B cell (primary cell): ENCODE measurements around the gene STK4. TPM values are rescaled to one million over a fixed set of nuclear protein-coding genes. Genes with fewer than 3 reads are reported as not detected.

ENCODE experiments used
- ATAC-seq: fragments of 200-7000 bp; cut with Tn5 transposase; one replicate; pipeline ENCODE4 v1.10.0; 2021; ENCODE audit warnings: low read depth, mild to moderate bottlenecking, moderate number of reproducible peaks, moderate library complexity
- CTCF ChIA-PET: fragments of 350-600 bp; sonication (Branson Sonifier 250); formaldehyde crosslinking; loops from one replicate; lab custom pipeline; 2021; ENCODE audit warnings: antibody characterized with exemption, inconsistent platforms; lab: Charles Lee
- POLR2A ChIA-PET: fragments of 350-600 bp; sonication (Branson Sonifier 250); formaldehyde crosslinking; loops from one replicate; lab custom pipeline; 2021; ENCODE audit warnings: antibody characterized with exemption; lab: Charles Lee
- DNase-seq: peaks from one replicate; pipeline ENCODE4 v3.0.0; 2013
- H2AFZ ChIP-seq: 2 replicates; pipeline ENCODE4 v1.6.1; 2012; ENCODE audit warnings: mild to moderate bottlenecking, low read depth, low read length; ENCODE audit not compliant: insufficient read depth, poor library complexity, severe bottlenecking
- H3K27ac ChIP-seq, 2 donors: 1 replicate in 1 of 2; 2 replicates in 1 of 2; pipeline ENCODE4 v1.5.1; 2012 to 2013; ENCODE audit warnings: low read length in 2 of 2, mild to moderate bottlenecking in 2 of 2, moderate library complexity in 1 of 2
- H3K27me3 ChIP-seq, 4 experiments: fragments of 200-600 bp in 1 of 4; sonication (generic) in 1 of 4; replicated peaks in 1 of 4; 1 replicate in 2 of 4; 2 replicates in 2 of 4; pipeline versions ENCODE4 v1.6.1 to v1.7.0; 2013 to 2016; ENCODE audit warnings: low read length in 3 of 4, mild to moderate bottlenecking in 2 of 4, mixed read lengths in 1 of 4, moderate library complexity in 1 of 4; ENCODE audit not compliant: insufficient read depth in 4 of 4, control insufficient read depth in 3 of 4; ENCODE audit errors: control extremely low read depth in 1 of 4
- H3K36me3 ChIP-seq, 2 experiments: replicated peaks in 1 of 2; 1 replicate in 1 of 2; 2 replicates in 1 of 2; pipeline versions ENCODE4 v1.6.1 to v1.7.1; 2013; ENCODE audit warnings: low read length in 1 of 2; ENCODE audit not compliant: insufficient read depth in 2 of 2, control insufficient read depth in 1 of 2; ENCODE audit errors: control extremely low read depth in 1 of 2, extremely low read depth in 1 of 2
- H3K4me1 ChIP-seq, 2 donors: fragments of 200-600 bp in 1 of 2; sonication (generic) in 1 of 2; 1 replicate in 1 of 2; 2 replicates in 1 of 2; pipeline versions ENCODE4 v1.5.1 to v1.6.1; 2013 to 2017; ENCODE audit warnings: low read length in 2 of 2; ENCODE audit not compliant: control insufficient read depth in 2 of 2, insufficient read depth in 2 of 2
- H3K4me2 ChIP-seq: replicated peaks from 2 replicates; pipeline ENCODE3; 2012; ENCODE audit warnings: mild to moderate bottlenecking, low read depth, low read length; ENCODE audit not compliant: poor library complexity, severe bottlenecking
- H3K4me3 ChIP-seq, 5 experiments: fragments of 200-600 bp in 1 of 5; sonication (generic) in 1 of 5; 1 replicate in 3 of 5; 2 replicates in 2 of 5; pipeline versions ENCODE4 v1.5.1 to v1.7.0; 2011 to 2016; ENCODE audit warnings: low read length in 4 of 5, mild to moderate bottlenecking in 4 of 5, low read depth in 2 of 5, control low read depth in 1 of 5, moderate library complexity in 1 of 5; ENCODE audit not compliant: insufficient read depth in 1 of 5; ENCODE audit errors: control extremely low read depth in 1 of 5, extremely low read depth in 1 of 5
- H3K79me2 ChIP-seq: fragments of 200-600 bp; sonication (generic); one replicate; pipeline ENCODE4 v1.6.0; 2016; ENCODE audit warnings: low read length; ENCODE audit not compliant: control insufficient read depth, insufficient read depth
- H3K9ac ChIP-seq: fragments of 200-600 bp; sonication (generic); 2 replicates; pipeline ENCODE4 v1.6.1; 2017; ENCODE audit warnings: mild to moderate bottlenecking, low read length, moderate library complexity
- H3K9me3 ChIP-seq, 3 donors: one replicate each; pipeline versions ENCODE4 v1.6.1 to v1.7.1; 2013; ENCODE audit warnings: low read length in 2 of 3; ENCODE audit not compliant: control insufficient read depth in 2 of 3, insufficient read depth in 1 of 3; ENCODE audit errors: control extremely low read depth in 1 of 3
- H4K20me1 ChIP-seq: 2 replicates; pipeline ENCODE4 v1.6.0; 2012; ENCODE audit warnings: mild to moderate bottlenecking, low read length; ENCODE audit not compliant: insufficient read depth, control insufficient read depth, poor library complexity, severe bottlenecking
- H3K27ac Mint-ChIP-seq: one replicate; pipeline ENCODE4 v1.8.0; 2021; ENCODE audit warnings: mixed read lengths
- H3K27me3 Mint-ChIP-seq: one replicate; pipeline ENCODE4 v1.8.0; 2021; ENCODE audit warnings: mixed read lengths
- H3K4me1 Mint-ChIP-seq: one replicate; pipeline ENCODE4 v1.8.0; 2021; ENCODE audit warnings: mixed read lengths
- H3K4me3 Mint-ChIP-seq: one replicate; pipeline ENCODE4 v1.8.0; 2021; ENCODE audit warnings: mixed read lengths
- H3K9me3 Mint-ChIP-seq: one replicate; pipeline ENCODE4 v1.8.0; 2022; ENCODE audit warnings: mixed read lengths; ENCODE audit not compliant: insufficient read depth
- EZH2 ChIP-seq: IDR thresholded peaks from 2 replicates; pipeline ENCODE4 v1.6.1; 2012; ENCODE audit warnings: borderline replicate concordance, low read depth, mild to moderate bottlenecking, moderate library complexity, low read length; ENCODE audit not compliant: insufficient read depth, poor library complexity, severe bottlenecking
- whole genome bisulfite sequencing: methylation state at CpG from one replicate; pipeline ENCODE4 v1.1.5; 2013; ENCODE audit warnings: missing lambda C conversion rate; ENCODE audit not compliant: insufficient coverage; 5-methylcytosine and 5-hydroxymethylcytosine counted together
- intact Hi-C: fragments of 100-400 bp; cut with micrococcal nuclease; formaldehyde crosslinking; loops from one replicate; pipeline ENCODE4 v1.10.0; 2022
- polyA plus RNA-seq: library from polyadenylated mRNA; depleted of rRNA; stranded (reverse); fragments of >200 nt; gene quantifications from 2 replicates; pipeline ENCODE4 v1.2.3, GENCODE V29; 2012
- total RNA-seq, 2 donors: library from RNA; stranded (reverse); fragments of 120-200 nt in 1 of 2; gene quantifications; 1 replicate in 1 of 2; 2 replicates in 1 of 2; pipeline versions ENCODE4 v1.2.3 to v1.2.4, GENCODE V29; 2013 to 2022
- TF ChIP-seq, protein P1 (sequence below): fragments of 200-600 bp; IDR thresholded peaks from one replicate; pipeline ENCODE4 v1.8.0; 2022; ENCODE audit warnings: antibody characterized with exemption, mild to moderate bottlenecking

Gene STK4
- total and polyA plus RNA-seq, 2 donors (not counting 1 experiment from before 2014, with no cell fraction given): 38.9 to 324 TPM

DNA sequence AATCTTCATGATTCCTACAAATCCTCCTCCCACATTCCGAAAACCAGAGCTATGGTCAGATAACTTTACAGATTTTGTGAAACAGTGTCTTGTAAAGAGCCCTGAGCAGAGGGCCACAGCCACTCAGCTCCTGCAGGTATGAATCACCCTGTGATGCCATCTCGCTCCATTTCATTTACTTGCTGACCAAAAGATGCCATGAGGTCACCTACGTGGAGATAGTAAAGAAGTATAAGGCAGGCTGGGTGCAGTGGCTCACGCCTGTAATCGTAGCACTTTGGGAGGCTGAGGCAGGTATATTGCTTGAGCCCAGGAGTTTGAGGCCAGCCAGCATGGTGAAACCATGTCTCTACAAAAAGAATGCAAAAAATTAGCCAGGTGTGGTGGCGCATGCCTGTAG lies 30.9 kb downstream of the STK4 start:
- H3K4me3 ChIP-seq: no peak overlapping the region
- peak overlapping the region in 1 of 2 donors; percentile 70 for H3K27ac ChIP-seq
- H3K9ac ChIP-seq: peak overlapping the region; percentile 11
- no peak for TF ChIP-seq EZH2
- TF ChIP-seq, protein P1, sequence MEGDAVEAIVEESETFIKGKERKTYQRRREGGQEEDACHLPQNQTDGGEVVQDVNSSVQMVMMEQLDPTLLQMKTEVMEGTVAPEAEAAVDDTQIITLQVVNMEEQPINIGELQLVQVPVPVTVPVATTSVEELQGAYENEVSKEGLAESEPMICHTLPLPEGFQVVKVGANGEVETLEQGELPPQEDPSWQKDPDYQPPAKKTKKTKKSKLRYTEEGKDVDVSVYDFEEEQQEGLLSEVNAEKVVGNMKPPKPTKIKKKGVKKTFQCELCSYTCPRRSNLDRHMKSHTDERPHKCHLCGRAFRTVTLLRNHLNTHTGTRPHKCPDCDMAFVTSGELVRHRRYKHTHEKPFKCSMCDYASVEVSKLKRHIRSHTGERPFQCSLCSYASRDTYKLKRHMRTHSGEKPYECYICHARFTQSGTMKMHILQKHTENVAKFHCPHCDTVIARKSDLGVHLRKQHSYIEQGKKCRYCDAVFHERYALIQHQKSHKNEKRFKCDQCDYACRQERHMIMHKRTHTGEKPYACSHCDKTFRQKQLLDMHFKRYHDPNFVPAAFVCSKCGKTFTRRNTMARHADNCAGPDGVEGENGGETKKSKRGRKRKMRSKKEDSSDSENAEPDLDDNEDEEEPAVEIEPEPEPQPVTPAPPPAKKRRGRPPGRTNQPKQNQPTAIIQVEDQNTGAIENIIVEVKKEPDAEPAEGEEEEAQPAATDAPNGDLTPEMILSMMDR: no peak
- peak overlapping the region; percentile 68 for H3K4me3 Mint-ChIP-seq
- peaks cover 13 to 23% of the 10 kb centered on the region in 2 donors for H3K4me1 ChIP-seq
- H2AFZ ChIP-seq: no peak overlapping the region
- 95% methylated on average over 4 of the region's 6 CpGs for WGBS
- peaks cover 32% of the 10 kb centered on the region for H4K20me1 ChIP-seq
- ATAC-seq (no peak), DNase-seq (no peak)
- H3K36me3 ChIP-seq: peaks cover 20 to 78% of the 10 kb centered on the region in 2 experiments
- peaks cover 98% of the 10 kb centered on the region for H3K79me2 ChIP-seq
- H3K27me3 ChIP-seq: no peaks in the 10 kb centered on the region
- CTCF ChIA-PET: interaction anchor here (0.6 to 3.3 kb wide), 7 partner anchors 10 to 125 kb away, joined by 3 to 20 read pairs (median 5); partner anchors contain the start of gene STK4
- no peaks in the 10 kb centered on the region for H3K9me3 ChIP-seq
- POLR2A ChIA-PET: interaction anchor here (1.0 to 1.2 kb wide), 2 partner anchors 10 to 12 kb away, joined by 3 to 4 read pairs; no protein-coding TSS in a partner anchor
- intact Hi-C loops: loop anchor here (5.0 kb wide), 1 partner anchor 40 kb away; no protein-coding TSS in a partner anchor
- H3K27ac Mint-ChIP-seq: peak overlapping the region; percentile 75
- peak overlapping the region; percentile 53 for H3K4me2 ChIP-seq
- no peaks in the 10 kb centered on the region for H3K27me3 Mint-ChIP-seq
- H3K9me3 Mint-ChIP-seq: no peaks in the 10 kb centered on the region
- peaks cover 40% of the 10 kb centered on the region for H3K4me1 Mint-ChIP-seq

DNA sequence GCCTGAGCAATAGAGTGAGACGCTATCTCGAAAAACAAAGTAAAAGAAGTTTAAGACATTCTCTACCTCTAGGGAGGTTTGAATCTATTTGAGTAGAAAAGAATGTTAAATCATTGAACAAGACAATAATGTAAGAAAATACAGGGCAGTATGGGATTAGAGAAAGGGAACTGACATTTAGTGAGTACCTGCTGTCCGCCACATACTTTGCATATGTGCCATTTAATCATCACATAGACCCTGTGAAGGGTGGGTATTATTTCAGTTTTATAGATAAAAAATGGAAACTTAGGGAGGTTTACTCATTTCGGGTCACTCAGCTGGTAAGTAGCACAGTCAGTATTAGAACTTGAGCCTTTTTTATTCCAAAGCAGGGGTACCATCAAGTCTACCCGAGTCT lies 31.4 kb downstream of the STK4 start:
- POLR2A ChIA-PET: interaction anchor here (0.7 to 1.2 kb wide), 3 partner anchors 10 to 53 kb away, joined by 3 to 4 read pairs (median 3); no protein-coding TSS in a partner anchor
- peak overlapping the region; percentile 75 for H3K27ac Mint-ChIP-seq

More for the DNA sequence above, 31.4 kb downstream of the STK4 start:
- Histone ChIP-seq H3K4me1 (peaks cover 13 to 23% of the 10 kb centered on the region in 2 donors), H3K9ac (peak overlapping the region; percentile 11), H3K27me3 (no peaks in the 10 kb centered on the region), H3K4me2 (peak overlapping the region; percentile 53), H3K27ac (peak overlapping the region in 1 of 2 donors; percentile 70), H2AFZ (no peak overlapping the region), H3K9me3 (no peaks in the 10 kb centered on the region), H3K4me3 (no peak overlapping the region), H3K79me2 (peaks cover 96% of the 10 kb centered on the region), H3K36me3 (peaks cover 20 to 83% of the 10 kb centered on the region in 2 experiments), H4K20me1 (peaks cover 32% of the 10 kb centered on the region)
- CTCF ChIA-PET: interaction anchor here (1.3 to 3.3 kb wide), 4 partner anchors 10 to 46 kb away, joined by 4 to 20 read pairs (median 8); no protein-coding TSS in a partner anchor
- Mint-ChIP-seq H3K9me3 (no peaks in the 10 kb centered on the region), H3K4me1 (peaks cover 40% of the 10 kb centered on the region), H3K4me3 (peak overlapping the region; percentile 68), H3K27me3 (no peaks in the 10 kb centered on the region)
- 58% methylated on average over 2 of the region's 5 CpGs for WGBS
- DNase-seq (peak; percentile 45), ATAC-seq (peak; percentile 91)
- no peak for TF ChIP-seq EZH2
- intact Hi-C loops: loop anchor here (5.0 kb wide), 1 partner anchor 40 kb away; no protein-coding TSS in a partner anchor
